HG03558 (cell line): ENCODE data around the gene PRICKLE4.
"Not testable (repeated sequence)": the region's sequence is repeated elsewhere in the genome, so short reads cannot be mapped to it uniquely, and the experiment has no call there.

Experiments used
- ATAC-seq: cut with Tn5 transposase; IDR thresholded peaks from one replicate; pipeline ENCODE4 v1.9.1; 2021; ENCODE audit warnings: moderate number of reproducible peaks; ENCODE audit not compliant: unreplicated experiment; ENCODE audit errors: extremely low read depth

The PRICKLE4 gene

DNA sequence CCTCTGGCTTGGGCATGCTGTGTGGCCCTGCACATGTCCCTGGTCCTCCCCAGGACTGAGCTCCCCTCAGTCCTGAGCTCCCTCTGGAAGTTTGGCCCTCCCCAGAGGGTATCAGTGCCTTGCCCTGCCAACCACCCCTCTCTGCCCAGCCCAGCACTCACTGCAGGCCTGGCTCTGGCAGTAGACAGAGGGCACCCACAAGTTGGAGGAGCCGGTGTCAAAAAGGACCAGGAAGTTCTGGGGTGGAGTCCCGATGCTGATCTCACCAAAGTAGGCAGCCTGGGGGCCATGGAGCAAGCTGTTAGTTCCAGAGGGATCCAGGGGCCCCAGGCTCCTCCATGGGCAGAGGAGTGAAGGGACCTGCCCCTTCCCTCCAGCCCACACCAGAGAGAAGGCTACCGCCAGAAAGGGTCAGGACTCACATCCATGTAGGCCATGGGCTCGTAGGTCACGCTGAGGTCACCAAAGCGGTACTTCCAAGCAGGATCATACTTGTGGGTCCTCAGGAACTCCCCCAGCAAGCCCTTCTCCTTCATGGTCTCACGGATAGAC is 36.3 kb upstream of the PRICKLE4 start:
- no peak for ATAC-seq

DNA sequence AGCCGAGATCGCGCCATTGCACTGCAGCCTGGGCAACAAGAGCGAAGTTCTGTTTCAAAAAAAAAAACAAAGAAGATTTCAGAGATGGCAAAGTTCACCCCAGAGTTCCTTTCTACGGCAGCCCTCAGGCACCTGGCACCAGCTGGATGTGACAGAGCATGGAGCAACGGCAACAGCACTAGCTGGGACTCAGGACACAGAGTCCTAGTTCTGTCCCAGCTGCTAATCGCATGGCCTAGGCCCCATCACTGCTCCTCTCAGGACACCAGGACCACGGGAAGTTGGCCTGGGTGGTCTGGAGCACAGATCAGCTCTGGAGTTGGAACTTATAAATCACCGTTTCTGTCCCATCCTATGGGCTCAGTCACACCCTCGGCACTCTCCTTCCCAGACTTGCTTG is 34.5 kb upstream of the PRICKLE4 start:
- no peak for ATAC-seq

GRCh38 chr6:41747256-41748101 is 33.1 kb upstream of the PRICKLE4 start, which contains the start of gene PGC:
Gene PGC, minus strand, starts transcription at chr6:41747397. Its CDS starts 63 bp downstream, at chr6:41747334.
- ATAC-seq = no peak

DNA sequence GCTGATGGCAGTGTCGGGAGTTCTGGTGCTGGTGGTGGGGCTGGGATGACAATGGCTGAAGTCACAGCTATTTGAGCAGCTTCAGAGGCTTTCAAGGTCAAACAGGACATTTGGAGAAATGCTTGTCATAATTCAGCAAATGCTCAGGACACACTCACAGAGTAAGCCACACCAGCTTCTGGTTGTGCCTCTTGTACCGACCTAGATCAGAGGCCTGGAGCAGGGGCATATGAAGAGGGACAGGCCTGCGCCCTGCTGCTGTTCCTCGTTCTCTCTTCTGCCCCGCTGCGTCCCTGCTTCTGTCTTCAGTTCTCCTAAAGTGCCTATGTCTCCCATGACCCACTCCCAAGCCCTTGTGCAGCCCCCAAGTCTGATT is 32.5 kb upstream of the PRICKLE4 start:
- ATAC-seq = no peak

DNA sequence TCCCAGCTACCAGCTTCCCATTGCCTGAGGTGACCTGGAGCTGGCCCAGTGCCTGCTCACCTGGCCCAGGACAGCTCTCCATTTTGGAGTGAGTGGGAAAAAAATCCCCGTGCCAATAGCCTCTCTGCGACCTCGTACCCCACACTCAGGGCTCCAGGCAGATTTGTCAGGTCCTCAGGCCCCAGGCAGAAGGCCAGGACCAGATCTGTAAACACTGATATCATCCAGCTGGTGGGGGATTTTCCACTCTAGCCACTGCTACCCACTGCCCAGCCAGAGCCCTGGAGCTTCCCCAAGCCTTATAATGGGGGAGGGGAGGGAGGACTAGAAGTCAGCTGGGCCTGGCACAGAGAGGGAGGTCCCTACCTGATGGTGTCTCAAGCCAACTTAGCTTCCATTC is 32.0 kb upstream of the PRICKLE4 start:
- no peak for ATAC-seq

GRCh38 chr6:41750374-41750773 is 30.2 kb upstream of the PRICKLE4 start:
- ATAC-seq = no peak

DNA sequence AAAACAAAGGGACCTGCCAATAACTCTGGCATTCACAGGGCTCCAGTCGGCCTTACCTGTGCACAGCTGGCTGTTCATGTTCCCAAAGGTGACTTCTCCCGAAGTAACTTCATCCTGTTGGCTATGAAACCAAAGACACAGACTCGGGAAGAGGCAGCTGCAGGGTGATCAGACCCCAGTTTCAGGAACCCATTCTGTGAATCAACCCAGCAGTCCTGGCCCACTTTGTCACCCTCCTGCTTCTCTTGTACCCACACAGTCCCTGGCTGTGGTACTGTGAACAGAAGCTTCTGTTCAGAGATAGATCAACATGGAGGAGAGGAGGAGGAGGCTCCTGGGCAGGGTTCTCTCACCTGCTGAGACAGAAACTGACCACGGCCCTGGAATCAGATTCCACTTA is 24.7 kb upstream of the PRICKLE4 start:
- ATAC-seq = no peak

GRCh38 chr6:41756354-41756753 is 24.2 kb upstream of the PRICKLE4 start:
- ATAC-seq = no peak

DNA sequence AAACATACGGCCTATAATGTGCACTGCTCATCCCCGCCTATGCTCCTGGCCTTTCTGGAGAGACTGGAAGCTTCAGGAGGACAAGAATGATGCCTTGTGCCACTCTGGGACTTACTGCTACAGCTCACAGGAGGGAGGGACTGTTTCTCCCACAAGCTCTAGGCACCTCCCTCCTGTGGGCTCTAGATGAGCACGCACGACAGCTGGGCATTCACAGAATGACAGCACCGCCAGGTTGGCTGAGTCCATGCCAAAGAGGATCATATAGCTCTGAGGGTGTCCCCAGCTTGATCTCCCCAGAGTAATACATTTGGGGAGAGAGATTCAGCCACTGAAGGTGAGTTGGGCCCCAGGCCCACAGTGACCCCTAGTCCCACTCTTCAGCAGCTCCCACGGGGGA is 23.3 kb upstream of the PRICKLE4 start:
- ATAC-seq = no peak

- no peak for ATAC-seq
These were observed 22.5 kb upstream of the PRICKLE4 start for GRCh38 chr6:41757931-41758640.

DNA sequence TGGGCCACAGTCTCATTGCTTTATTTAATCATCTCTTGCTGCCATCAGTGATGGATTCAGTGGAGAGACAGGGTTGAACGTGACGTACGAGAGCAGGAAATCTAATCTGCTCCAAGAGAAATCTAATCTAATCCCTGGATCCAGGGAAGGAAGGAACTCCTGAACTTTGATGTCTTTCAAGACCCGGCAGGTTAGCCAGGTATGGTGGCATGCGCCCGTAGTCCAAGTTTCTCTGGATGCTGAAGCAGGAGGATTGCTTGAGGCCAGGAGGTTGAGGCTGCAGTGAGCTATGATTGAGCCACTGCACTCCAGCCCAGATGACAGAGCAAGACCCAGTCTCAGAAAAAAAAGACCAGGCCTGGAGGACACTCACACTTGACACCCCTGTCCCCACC is 21.9 kb upstream of the PRICKLE4 start:
- ATAC-seq = no peak

DNA sequence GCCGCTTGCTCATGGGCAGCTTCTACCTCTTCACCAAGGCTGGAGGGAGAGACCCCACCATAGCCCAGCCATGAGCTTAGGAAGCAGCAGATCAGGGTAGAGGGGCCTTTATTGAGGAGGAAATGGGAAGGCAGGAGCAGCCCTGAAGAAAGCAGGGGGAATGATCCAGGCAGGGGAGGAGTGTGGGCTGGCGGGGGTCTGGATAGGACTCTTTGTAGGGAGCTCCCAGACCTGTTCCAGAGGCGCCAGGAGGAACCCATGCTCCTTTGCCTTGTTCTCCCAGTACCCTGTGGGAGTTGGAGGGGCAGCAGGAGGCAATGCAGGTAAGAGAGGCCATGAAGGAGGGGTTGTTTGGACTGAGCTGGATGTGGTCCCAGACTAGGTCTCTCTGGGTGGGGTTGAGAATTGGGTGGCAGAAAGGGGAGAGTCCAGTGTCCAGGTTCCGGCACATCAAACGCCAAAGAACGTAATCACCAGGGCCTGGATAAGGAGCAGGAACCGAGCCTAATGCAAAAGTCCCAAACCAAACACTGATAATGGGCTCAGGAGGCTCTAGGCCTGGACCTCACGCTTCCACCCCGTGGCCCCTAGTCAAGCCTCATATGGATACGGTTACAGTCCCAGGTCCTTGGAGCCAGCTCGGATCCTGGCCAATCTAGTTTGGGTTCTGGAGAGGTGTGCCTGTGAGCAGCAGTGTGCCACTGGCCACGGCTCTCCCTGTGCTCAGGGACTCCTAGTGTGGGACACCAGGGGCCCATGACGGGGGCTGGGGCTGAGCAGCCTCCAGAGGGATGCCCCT is 21.3 kb upstream of the PRICKLE4 start:
- no peak for ATAC-seq

DNA sequence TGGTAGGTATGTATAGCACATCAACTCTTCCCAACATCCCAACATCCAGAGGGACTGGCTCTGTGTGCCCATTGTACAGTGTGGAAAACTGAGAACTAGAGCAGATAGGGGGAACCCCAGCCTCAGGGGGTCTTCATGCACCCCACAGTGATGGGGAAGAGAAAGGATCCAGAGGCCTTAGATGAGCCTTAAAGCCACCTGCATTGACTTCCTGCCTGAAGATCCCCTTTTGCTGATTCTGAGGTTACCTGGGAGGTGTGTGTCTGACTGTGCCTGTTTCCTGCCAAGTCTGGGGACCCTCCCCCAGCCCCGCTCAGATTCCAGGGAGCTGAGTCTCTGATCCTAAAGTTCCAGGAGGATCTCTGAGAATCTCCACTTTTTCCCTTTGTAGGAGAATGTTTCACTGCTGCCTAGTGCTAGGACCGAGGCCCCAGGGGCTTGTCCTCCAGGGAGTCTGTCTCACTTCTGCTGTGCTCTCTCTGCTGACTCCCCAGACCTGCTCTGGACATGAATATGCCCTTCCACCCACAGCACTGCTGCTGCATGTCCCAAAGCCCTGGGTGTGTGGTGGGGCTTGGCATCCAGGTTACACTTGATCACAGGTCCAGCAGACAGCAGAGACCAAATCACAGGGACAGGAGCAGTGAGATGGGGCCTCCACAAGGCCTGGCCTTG is 20.5 kb upstream of the PRICKLE4 start:
- no peak for ATAC-seq

- ATAC-seq = no peak
These were observed 17.1 kb upstream of the PRICKLE4 start for GRCh38 chr6:41763470-41763869.

DNA sequence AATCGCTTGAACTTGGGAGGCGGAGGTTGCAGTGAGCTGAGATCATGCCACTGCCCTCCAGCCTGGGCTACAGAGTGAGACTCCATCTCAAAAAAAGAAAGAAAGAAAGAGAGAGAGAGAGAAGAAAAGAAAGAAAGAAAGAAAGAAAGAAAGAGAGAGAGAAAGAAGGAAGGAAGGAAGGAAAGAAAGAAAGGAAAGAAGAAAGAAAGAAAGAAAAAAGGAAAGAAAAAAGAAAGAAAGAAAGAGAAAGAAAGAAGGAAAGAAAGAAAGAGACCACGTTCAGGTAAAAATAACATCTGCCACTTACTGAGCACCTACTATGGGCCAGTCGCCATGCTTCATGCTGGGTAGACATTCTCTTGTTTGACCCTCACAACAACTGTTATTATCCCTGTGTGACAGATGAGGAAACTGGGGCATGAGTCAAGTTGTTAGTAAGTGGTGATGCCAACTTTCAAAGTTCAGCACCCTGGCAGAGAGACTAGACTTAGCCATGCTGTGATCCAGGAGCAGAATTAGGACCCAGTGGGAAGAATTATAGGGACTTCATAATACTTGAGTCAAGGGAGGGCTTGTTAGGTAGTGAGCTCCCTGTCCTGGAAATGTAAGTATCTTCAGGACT is 14.4 kb upstream of the PRICKLE4 start:
- ATAC-seq = not testable (repeated sequence)

- no peak for ATAC-seq
These were observed 13.3 kb upstream of the PRICKLE4 start for GRCh38 chr6:41767112-41767833.

GRCh38 chr6:41768545-41769308 is 11.9 kb upstream of the PRICKLE4 start:
- ATAC-seq = no peak

- ATAC-seq = no peak
These were observed 11.2 kb upstream of the PRICKLE4 start for GRCh38 chr6:41769376-41769775.
